Stimulated activated CD8-positive, alpha-beta memory T cell treated with anti-CD3 and anti-CD28 coated beads, Interleukin-4, amount 100 ng/mL, for 24 hours (primary cell): ENCODE results near the gene CDK14.
"Not testable (repeated sequence)": the region's sequence is repeated elsewhere in the genome, so short reads cannot be mapped to it uniquely, and the experiment has no call there.

Source experiments
- DNase-seq: peaks from one replicate; pipeline ENCODE4 v3.0.0-alpha.2; 2020; ENCODE audit warnings: low read depth

CDK14 gene

GRCh38 chr7:90792301-90792700 is 196.2 kb downstream of the CDK14 start:
- DNase-seq = no peak

- not testable (repeated sequence) for DNase-seq
These were observed 198.1 kb downstream of the CDK14 start for GRCh38 chr7:90794234-90794633.

DNA sequence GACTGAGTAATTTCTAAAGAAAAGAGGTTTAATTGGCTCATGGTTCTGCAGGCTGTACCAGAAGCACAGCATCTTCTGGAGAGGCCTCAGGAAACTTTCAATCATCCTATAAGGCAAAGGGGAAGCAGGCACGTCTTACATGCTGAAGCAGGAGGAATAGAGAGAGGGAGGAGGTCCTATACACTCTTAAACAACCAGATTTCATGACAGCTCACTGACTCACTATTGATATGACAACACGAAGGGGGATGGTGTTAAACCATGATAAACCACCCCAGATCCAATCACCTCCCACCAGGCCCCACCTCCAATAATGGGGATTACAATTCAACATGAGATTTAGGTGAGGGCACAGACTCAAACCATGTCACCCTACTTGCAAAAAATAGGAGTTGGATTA is 201.5 kb downstream of the CDK14 start:
- no peak for DNase-seq

- no peak for DNase-seq
These were observed 208.2 kb downstream of the CDK14 start for GRCh38 chr7:90804370-90804769.

DNA sequence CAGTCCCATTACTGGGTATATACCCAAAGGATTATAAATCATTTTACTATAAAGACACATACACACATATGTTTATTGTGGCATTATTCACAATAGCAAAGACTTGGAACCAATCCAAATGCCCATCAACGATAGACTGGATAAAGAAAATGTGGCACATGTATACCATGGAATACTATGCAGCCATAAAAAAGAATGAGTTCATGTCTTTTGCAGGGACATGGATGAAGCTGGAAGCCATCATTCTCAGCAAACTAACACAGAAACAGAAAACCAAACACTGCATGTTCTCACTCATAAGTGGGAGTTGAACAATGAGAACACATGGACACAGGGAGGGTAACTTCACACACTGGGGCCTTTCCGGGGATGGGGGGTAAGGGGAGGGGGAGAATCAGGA is 219.4 kb downstream of the CDK14 start:
- DNase-seq = not testable (repeated sequence)

GRCh38 chr7:90816511-90817142 is 220.5 kb downstream of the CDK14 start:
- no peak for DNase-seq

GRCh38 chr7:90817151-90817550 is 221.0 kb downstream of the CDK14 start:
- DNase-seq = no peak

DNA sequence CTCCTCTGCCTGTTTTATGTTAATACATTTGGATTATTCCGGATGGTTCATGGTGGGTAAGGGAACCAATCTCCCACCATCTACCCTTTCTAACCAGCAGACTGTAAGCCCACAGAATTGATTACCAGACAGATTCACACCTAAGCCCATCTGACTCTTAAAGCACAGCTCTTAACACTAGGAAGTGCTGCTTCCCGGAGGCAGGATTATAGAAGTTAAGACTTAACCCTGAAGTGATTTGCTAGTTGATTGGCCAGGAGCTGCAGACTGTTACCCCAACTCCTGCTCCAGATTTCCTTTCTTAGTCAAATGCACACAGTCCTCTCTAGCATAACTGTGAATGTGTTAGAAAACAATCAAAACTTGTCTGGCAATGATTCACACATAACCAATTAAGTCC is 221.7 kb downstream of the CDK14 start:
- DNase-seq = no peak

DNA sequence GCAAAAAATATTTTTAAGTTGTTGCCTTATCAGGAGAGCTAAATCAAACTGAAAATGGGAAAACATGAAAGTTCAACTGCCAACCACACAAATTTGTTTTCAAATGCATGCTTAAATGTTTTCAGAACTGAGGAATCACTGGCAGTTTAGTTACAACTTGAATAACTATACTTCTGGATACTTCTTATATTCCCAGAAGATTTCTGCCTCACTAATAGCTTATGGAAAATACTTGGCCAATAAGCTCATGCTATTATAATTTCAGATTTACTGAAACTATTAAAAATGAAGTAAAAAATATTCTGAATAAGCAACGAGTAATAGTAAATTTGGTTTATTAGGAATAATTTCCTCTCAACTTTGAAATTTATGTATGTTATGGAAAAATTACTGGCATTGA is 222.2 kb downstream of the CDK14 start:
- no peak for DNase-seq

- no peak for DNase-seq
These were observed 226.0 kb downstream of the CDK14 start for GRCh38 chr7:90821961-90822620.

- no peak for DNase-seq
These were observed 228.5 kb downstream of the CDK14 start for GRCh38 chr7:90824386-90825307.

DNA sequence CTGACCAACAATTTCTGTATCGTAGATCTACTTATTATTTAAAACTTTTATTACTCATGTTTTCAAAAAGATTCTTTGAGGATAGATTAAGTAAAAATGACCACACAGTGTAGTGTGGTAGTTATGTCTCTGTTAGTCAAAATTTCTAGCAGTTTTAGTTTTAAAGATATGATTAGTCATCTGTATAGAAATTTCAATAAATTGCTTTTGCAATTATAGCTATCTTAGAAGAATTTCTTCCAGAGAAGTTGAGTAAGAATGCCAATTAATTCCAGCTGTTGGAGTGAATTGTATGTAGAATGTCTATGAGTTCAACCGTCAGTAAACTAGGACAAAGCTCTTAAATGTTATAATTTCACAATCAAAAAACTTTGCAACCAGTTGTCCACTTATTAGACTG is 229.7 kb downstream of the CDK14 start:
- DNase-seq = no peak

- DNase-seq = no peak
These were observed 232.5 kb downstream of the CDK14 start for GRCh38 chr7:90828601-90829000.

DNA sequence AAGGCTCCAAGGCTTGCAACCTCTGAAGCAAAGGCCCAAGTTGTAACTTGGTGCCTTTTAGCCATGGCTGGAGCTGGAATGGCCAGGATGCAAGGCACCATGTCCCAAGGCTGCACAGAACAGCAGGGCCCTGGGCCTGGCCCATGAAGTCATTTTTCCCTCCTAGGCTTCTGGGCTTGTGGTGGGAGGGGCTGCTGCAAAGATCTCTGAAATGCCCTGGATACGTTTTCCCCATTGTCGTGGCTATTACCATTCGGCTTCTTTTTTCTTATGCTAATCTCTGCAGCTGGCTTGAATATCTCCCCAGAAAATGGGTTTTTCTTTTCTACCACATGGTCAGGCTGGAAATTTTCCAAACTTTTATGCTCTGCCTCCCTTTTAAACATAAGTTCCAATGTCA is 234.2 kb downstream of the CDK14 start:
- no peak for DNase-seq

DNA sequence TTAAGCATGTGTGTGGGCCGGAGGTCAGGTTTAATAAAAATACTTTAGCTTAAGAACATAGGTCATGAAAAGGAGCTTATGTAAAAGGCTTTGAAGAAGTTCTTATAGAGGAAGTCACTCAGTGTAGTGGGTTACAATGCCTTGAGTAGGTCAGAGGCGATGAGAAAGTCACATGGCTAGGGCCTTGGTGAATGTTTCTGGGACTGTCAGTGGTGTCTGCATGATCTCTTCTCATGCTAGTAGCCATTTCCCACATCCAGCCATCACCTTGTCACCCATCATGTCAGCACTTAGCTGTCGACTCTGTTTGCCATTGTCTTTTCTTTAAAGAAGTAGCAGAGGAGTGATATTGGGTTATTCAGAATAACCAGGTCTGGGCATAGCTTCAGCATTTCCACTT is 236.6 kb downstream of the CDK14 start:
- no peak for DNase-seq

DNA sequence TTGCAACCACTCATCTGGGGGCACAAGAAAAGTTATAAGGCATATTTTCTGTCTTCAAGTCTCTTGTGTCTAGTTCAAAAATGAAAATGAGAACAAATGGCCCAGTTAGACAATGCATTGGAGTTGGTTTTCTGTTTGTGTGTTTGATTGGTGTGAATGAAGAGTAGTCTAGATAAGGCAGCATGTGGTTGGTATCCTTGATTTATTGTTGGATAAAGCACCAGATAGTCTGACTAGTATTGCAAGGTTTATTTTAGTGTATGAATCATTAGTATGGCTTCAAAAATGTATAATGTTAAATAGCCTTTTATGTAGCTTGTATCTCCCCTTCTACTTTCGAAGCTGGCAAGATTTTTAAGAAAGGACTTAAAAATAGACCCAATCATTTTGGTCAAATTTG is 237.3 kb downstream of the CDK14 start:
- no peak for DNase-seq

DNA sequence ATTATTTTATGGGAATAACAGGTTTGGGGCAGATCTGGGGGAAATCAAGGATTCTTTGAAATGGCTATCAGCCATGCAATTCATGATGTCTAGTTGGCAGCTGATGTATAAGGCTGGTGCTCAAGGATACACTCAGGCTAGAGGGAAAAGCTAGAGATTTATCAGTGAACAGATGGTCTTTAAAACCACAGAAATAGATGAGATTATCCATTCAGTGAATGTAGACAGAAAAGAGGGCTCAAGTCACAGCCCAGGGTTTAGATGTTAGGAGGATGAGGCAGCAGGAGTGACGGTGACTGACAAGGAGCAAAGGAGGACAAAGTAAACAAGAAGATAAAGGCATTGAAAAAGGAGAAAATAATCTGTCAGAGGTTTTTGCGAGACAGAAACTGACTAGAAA is 238.7 kb downstream of the CDK14 start:
- no peak for DNase-seq

DNA sequence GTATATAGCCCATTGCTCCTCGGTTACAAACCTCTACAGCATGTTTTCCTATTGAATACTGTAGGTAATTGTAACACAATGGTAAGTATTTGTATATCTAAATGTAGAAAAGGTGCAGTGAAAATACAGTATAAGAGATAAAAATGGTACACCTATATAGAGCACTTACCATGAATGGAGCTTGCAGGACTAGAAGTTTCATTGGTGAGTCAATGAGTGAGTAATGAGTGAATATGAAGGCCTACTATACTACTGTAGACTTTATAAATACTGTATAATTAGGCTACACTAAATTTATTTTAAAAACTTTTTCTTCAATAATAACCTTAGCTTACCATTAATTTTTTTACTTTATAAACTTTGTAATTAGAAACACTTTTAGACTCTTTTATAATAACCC is 239.7 kb downstream of the CDK14 start:
- no peak for DNase-seq

DNA sequence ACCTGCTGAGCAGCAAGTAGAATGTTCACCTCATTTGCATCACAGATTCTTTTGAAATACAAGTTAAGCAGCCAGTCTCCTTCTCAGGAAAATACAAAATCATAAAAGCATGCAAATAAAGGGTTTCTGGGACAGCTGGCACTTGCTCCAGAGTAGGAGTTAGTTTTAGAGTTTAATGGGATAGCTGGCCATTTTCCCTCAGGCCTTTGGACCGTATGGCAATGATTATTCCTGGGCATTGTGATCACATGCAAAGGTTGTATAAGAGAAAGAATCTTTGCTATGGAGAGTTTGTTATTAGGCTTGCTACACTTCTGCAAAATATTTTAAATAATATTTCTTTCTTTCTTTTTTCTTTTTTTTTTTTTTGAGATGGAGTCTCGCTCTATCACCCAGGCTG is 240.8 kb downstream of the CDK14 start:
- no peak for DNase-seq

DNA sequence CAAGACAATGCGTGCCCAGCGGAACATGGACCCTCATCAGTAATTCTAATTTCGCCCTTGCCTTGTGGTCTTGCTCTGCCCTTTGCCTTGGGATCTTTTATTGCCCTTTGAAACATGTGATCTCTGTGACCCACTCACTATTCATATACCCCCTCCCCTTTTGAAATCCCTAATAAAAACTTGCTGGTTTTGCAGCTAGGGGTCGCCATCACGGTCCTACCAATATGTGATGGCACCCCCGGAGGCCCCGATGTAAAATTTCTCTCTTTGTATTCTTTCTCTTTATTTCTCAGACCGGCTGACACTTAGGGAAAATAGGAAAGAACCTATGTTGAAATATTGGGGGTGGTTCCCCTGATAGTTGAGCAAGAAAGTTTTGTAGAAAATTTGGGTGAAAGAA is 242.7 kb downstream of the CDK14 start:
- DNase-seq = no peak

- no peak for DNase-seq
These were observed 243.2 kb downstream of the CDK14 start for GRCh38 chr7:90839316-90839715.

DNA sequence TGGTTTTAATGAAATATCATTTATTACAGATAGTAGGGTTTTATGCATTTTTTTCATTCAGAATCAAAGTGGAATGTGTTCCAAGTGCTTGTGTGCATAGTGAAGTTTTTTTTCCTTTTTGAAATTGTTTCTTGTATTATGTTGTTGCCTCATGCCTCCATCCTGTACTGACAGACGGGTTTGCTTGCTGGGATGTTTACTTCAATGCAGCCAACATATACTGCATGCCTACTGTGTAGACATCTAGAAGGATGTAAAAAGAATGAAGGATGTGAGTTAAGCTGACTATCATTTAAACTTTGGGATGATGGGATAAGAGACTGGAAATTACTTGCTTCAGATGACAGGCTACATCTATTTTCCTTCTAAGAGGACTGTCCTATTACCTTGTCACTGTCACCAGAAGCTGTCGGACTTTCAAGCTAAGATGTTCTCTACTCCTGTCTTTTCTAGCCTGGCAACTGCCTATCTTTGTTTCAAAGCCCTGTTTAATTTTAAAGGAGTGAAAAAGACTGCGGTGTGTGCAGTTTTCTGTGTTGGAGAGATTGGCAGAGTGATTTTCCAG is 243.7 kb downstream of the CDK14 start:
- DNase-seq = no peak
